ENCODE results near the gene MYDGF. TPM values are rescaled to one million over a fixed set of nuclear protein-coding genes. Genes with fewer than 3 reads are reported as not detected.

MYDGF gene
- total RNA-seq, 4 donors from 2014 or later = 33.2 to 52.5 (median 41.5) TPM

DNA sequence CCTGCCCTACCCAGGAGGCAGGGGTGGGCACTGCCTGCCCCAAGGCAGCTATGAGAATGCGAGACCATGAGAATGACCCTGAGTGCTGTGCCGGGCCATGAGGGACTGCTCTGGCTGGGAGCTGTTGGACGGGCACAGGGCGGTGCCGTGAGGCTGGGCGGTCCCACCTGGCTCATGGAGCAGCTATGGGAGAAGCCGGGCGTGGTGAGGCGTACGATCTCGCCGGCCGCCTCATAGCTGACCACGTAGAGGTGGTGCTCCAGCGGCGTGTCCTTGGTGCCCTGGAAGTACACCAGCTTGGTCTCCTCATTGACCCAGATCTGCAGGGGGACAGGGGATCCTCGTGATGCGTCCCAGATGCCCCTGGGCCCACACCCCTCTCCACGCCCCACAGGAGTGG is 19.3 kb upstream of the MYDGF start:
- WGBS, 2 donors = 92 to 98% methylated on average over 2 to 10 of the region's 19 CpGs
- no peaks in the 10 kb centered on the region for H3K27me3 ChIP-seq
- DNase-seq = no peak
- no peak overlapping the region for H3K4me3 ChIP-seq
- intact Hi-C loops (cut with DNase I) = no loop called here
- no peak overlapping the region for H3K27ac ChIP-seq
- no peaks in the 10 kb centered on the region for H3K9me3 ChIP-seq
- TF ChIP-seq POLR2A (IDR thresholded peaks at IDR 0.05) = no peak
- TF ChIP-seq, protein P1, sequence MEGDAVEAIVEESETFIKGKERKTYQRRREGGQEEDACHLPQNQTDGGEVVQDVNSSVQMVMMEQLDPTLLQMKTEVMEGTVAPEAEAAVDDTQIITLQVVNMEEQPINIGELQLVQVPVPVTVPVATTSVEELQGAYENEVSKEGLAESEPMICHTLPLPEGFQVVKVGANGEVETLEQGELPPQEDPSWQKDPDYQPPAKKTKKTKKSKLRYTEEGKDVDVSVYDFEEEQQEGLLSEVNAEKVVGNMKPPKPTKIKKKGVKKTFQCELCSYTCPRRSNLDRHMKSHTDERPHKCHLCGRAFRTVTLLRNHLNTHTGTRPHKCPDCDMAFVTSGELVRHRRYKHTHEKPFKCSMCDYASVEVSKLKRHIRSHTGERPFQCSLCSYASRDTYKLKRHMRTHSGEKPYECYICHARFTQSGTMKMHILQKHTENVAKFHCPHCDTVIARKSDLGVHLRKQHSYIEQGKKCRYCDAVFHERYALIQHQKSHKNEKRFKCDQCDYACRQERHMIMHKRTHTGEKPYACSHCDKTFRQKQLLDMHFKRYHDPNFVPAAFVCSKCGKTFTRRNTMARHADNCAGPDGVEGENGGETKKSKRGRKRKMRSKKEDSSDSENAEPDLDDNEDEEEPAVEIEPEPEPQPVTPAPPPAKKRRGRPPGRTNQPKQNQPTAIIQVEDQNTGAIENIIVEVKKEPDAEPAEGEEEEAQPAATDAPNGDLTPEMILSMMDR (IDR thresholded peaks at IDR 0.05) = no peak
- H3K36me3 ChIP-seq = peaks cover 54 to 100% (median 82%) of the 10 kb centered on the region in 3 donors
- H3K4me1 ChIP-seq = peaks cover 7 to 16% (median 10%) of the 10 kb centered on the region in 3 donors

DNA sequence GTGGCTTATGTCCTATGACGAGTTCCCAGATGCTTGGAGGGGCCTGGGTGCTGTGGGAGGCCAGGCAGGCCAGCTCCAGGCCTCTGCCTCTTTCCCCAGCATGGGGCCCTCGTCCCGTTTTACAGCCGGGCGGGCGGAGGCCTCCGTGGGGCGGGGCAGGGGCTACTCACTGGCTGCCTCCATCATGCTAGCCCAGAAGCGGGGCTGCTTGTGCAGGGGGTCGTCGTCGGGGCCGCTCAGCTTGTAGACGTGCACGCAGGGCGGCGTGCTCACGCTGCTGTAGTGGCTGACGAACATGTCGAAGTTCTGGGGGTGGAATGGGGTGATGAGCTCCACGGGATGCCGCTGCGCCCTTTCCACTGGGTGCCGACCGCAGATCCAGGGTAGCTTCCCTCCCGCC is 18.4 kb upstream of the MYDGF start:
- peaks cover under 1 to 8% (median 4%) of the 10 kb centered on the region in 3 donors for H3K4me1 ChIP-seq
- H3K4me3 ChIP-seq = no peak overlapping the region
- H3K27me3 ChIP-seq = no peaks in the 10 kb centered on the region
- intact Hi-C loops (cut with DNase I) = no loop called here
- 88% methylated on average over 7 of the region's 26 CpGs; no CpG with 5 or more reads in 1 of the 2 donors for WGBS, 2 donors
- H3K27ac ChIP-seq = no peak overlapping the region
- H3K36me3 ChIP-seq = peaks cover 51 to 100% (median 75%) of the 10 kb centered on the region in 3 donors
- DNase-seq = no peak
- H3K9me3 ChIP-seq = no peaks in the 10 kb centered on the region
- TF ChIP-seq POLR2A (IDR thresholded peaks at IDR 0.05) = no peak
- TF ChIP-seq, protein P1 (IDR thresholded peaks at IDR 0.05) = no peak

DNA sequence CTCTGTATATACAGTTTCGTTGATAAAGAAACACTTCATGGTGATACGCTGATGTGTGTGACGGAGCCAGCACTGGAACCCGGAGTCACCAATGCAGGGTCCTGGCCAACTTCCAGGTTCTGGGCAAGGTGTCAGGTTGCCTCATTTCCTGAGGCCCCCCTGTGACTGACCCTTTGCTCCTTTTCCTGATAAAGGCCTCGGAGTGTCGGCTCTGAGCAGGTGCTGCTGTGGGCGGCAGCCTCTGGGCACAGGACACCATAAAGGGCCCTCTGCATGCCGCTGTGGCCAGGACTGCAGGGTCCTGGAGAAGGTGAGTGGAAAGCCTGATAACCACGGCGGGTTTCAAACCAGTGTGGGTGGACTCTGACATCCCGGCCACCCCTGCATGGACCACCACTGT is 17.3 kb upstream of the MYDGF start:
- 90 to 92% methylated on average over 7 to 8 of the region's 11 CpGs for WGBS, 2 donors
- TF ChIP-seq, protein P1 (IDR thresholded peaks at IDR 0.05) = no peak
- H3K27me3 ChIP-seq = no peaks in the 10 kb centered on the region
- intact Hi-C loops (cut with DNase I) = no loop called here
- H3K27ac ChIP-seq = no peak overlapping the region
- peaks cover 54 to 100% (median 74%) of the 10 kb centered on the region in 3 donors for H3K36me3 ChIP-seq
- no peak overlapping the region for H3K4me3 ChIP-seq
- no peaks in the 10 kb centered on the region for H3K4me1 ChIP-seq
- no peaks in the 10 kb centered on the region for H3K9me3 ChIP-seq
- DNase-seq = no peak

DNA sequence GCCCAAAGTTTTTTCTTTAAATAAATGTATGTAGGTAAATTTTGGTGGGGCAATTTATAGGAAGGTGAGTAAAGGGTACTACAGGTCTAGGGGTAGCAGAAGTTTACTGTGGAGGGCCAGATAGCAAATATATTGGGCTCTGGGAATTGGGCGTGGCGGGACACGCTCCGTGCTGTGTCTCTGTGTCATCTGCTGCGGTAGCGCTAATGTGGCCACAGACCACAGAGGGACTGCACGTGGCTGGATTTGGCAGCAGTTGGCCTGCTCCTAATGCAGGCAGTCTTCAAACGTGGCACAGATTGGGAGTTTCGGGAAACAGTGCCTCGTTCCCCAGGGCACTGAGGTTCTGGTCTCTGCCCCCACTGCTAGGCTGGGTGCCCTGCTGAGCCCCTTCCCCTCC is 16.6 kb upstream of the MYDGF start:
- WGBS, 2 donors = 95 to 97% methylated on average over 4 to 7 of the region's 10 CpGs
- no peak for TF ChIP-seq POLR2A (IDR thresholded peaks at IDR 0.05)
- TF ChIP-seq, protein P1 (IDR thresholded peaks at IDR 0.05) = no peak
- H3K4me3 ChIP-seq = no peak overlapping the region
- no peak overlapping the region for H3K27ac ChIP-seq
- peaks cover 54 to 100% (median 72%) of the 10 kb centered on the region in 3 donors for H3K36me3 ChIP-seq
- H3K4me1 ChIP-seq = no peaks in the 10 kb centered on the region
- no peaks in the 10 kb centered on the region for H3K27me3 ChIP-seq
- no peak for DNase-seq
- intact Hi-C loops (cut with DNase I) = no loop called here
- no peaks in the 10 kb centered on the region for H3K9me3 ChIP-seq

DNA sequence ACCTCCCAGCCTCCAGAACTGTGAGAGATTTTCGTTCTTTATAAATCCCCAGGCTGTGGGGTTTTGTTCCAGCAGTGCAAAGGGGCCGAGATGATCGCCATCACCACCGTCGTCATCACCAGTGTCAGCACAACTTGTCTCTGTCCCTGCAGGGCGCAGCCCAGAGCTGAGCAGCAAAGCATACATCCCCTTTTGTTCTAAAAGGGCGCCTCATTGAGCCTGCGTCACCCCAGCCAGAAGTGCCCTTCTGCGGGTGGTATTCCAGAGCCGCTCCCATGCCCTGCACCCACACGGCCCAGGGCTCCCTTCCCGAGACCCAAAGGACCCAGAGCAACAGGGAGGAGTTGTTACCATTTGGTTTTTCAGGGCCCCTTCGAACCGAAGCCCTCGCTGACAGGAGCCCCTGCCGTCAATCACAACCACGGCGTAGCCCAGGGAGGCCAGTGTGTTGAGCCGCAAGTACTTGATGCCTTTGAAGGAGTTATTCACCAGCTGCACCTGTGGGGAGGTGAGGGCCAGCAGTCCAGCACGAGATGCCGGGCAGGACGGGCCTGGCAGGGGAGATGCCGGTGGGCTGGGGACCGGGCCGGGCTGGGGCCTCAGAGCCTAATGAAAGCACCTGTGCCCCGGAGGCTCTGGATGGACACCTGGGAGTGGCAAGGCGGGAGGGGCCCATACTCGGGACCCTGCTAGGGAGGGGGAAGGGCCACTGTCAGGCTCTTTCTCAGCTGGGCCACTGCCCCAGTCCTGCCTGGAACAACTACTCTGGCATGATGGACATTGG is 14.4 kb upstream of the MYDGF start:
- H3K27me3 ChIP-seq = no peaks in the 10 kb centered on the region
- TF ChIP-seq, protein P1 (IDR thresholded peaks at IDR 0.05) = no peak
- no peak for TF ChIP-seq POLR2A (IDR thresholded peaks at IDR 0.05)
- 88 to 94% methylated on average over 7 to 11 of the region's 28 CpGs for WGBS, 2 donors
- no peak overlapping the region for H3K4me3 ChIP-seq
- H3K27ac ChIP-seq = no peak overlapping the region
- intact Hi-C loops (cut with DNase I) = no loop called here
- no peaks in the 10 kb centered on the region for H3K9me3 ChIP-seq
- H3K36me3 ChIP-seq = peaks cover 54 to 100% (median 60%) of the 10 kb centered on the region in 3 donors
- DNase-seq = no peak
- H3K4me1 ChIP-seq = no peaks in the 10 kb centered on the region

All from esophagus squamous epithelium (tissue), 5 donors.